GM12864 (cell line): ENCODE measurements around the gene DHX38.
"Not testable (repeated sequence)": the region's sequence is repeated elsewhere in the genome, so short reads cannot be mapped to it uniquely, and the experiment has no call there.

Experiments
- DNase-seq: peaks from one replicate; pipeline ENCODE4 v3.0.0-alpha.2; 2011; ENCODE audit warnings: low read depth
- H3K4me3 ChIP-seq: 2 replicates; pipeline ENCODE4 v1.5.1; 2011; ENCODE audit warnings: mild to moderate bottlenecking, low read depth, low read length, control low read depth
- CTCF ChIP-seq: IDR thresholded peaks from 2 replicates; pipeline ENCODE4 v1.5.1; 2011; ENCODE audit warnings: low read depth, mild to moderate bottlenecking, moderate library complexity, low read length, control low read depth, inconsistent platforms; ENCODE audit errors: missing control alignments

DHX38 gene

GRCh38 chr16:72072514-72073342 lies 20.9 kb upstream of the DHX38 start:
- H3K4me3 ChIP-seq = no peak overlapping the region
- no peak for TF ChIP-seq CTCF
- no peak for DNase-seq

DNA sequence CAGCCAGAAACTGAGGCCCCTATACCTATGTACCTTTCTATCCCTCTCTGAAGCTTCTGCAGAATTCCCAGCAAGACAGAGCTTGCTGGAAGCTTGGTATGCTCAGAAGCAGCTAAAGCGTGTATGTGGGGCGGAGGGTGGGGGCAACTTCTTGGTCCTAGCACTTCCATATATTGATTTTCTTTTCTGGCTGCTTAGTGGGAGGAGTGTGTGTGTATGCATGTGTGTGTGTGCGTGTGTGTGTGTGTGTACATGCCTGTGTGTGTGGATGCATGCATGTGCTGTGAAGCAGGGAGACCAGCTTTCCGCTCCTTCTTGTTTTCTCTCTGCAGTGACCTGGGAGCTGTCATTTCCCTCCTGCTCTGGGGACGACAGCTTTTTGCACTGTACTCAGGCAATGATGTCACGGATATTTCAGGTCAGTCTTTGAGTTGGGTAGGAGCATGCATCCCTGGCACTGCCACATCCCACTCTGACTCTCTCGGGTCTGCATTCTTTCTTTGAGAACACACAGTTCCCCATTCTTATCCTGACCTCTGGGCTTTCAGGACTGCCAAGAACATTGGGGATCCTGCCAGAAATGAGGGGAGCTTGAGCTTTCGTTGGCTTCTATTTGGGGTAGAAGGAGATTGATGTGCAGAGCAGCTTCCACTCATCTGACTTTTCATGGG lies 20.0 kb upstream of the DHX38 start:
- H3K4me3 ChIP-seq = no peak overlapping the region
- DNase-seq = no peak
- no peak for TF ChIP-seq CTCF

- not testable (repeated sequence) for DNase-seq, H3K4me3 ChIP-seq
Observed at GRCh38 chr16:72075067-72075466, 18.6 kb upstream of the DHX38 start.

DNA sequence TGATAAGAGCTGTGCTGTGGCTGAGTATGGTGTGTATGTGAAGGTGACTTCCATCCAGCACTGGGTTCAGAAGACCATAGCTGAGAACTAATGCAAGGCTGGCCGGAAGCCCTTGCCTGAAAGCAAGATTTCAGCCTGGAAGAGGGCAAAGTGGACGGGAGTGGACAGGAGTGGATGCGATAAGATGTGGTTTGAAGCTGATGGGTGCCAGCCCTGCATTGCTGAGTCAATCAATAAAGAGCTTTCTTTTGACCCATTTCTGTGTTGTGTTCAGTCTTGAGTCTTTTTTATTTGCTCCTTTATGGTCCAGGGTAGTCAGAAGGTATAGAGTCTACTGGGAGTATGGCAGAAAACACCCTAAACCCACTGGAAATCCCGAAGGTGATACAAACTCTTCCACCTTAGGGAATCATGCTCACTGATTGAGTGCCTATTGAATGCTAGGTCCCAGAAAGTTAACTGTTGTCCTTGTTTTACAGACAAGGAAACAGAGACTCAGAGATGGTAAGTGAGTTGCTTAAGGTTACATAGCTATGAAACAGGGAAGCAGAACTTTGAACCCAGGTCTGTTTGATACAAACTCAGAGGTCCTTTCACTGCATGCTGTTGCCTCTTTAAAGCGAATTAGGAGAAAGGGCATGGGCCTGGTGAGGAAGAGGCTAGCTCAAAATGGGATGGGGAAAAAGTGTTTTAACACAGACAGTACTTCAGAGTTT lies 16.5 kb upstream of the DHX38 start:
- not testable (repeated sequence) for H3K4me3 ChIP-seq, DNase-seq

DNA sequence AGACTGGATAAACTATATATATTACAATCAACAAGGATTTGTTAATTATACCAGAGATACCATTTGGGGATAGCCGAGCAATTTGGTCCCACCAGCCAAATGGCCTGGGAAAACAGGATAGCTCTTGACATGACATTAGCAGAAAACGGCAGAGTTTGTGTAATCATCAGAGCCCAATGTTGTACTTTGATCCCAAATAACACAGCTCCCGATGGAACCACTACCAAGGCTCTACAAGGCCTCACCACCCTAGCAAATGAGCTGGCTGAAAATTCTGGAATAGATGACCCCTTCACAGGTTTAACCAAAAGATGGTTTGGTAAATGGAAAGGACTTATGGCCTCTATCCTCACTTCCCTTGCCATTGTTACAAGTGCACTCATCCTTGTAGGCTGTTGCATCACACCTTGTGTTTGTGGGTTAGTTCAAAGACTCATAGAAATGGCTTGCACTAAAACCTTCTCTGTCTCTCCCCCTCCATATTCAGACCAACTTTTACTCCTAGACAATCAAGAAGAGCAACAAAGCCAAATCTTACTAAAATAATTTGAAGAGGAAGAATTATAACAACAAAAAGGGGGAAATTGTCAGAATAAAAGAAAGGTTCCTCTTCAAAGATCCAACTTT lies 9.8 kb upstream of the DHX38 start:
- no peak for DNase-seq

DNA sequence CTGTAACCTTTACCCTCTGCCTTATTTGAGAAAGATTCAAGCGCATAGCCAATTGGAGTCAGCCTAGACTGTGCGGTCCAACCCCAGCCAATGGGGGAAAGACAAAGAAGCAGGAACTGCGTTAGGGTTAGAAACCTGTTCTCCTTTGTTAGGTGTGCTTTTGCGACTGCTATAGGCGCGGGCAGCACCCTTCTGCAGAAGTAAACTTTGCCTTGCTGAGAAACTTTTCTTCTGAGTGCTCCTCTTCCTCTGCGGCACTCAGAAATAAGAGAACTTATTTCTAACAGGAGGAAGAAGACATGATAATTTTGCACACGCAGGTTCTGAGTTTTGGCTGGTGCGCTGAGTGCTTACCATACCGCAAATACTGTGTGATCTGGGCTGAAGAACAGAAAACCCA lies 9.2 kb upstream of the DHX38 start:
- no peak overlapping the region for H3K4me3 ChIP-seq
- TF ChIP-seq CTCF = no peak
- no peak for DNase-seq

More for the DNA sequence above, 9.8 kb upstream of the DHX38 start:
- H3K4me3 ChIP-seq = no peak overlapping the region
- TF ChIP-seq CTCF = no peak

GRCh38 chr16:72085002-72085401 lies 8.6 kb upstream of the DHX38 start:
- no peak for DNase-seq
- no peak for TF ChIP-seq CTCF
- no peak overlapping the region for H3K4me3 ChIP-seq
